Measurements from ENCODE around the gene GPR176.
A peak's percentile ranks its signal among the peaks of the same experiment; 100 is the strongest.
"Not testable (repeated sequence)": the region's sequence is repeated elsewhere in the genome, so short reads cannot be mapped to it uniquely, and the experiment has no call there.

Gene GPR176

GRCh38 chr15:39896846-39897245, 23.2 kb downstream of the GPR176 start:
- ChIA-PET POLR2A (interaction anchor here (0.9 kb wide), 1 partner anchor 37 kb away, joined by 3 read pairs; the partner anchor contains the start of gene EIF2AK4), CTCF (no interaction called here)
- TF ChIP-seq ZNF394 (tag by site-specific recombination; IDR thresholded peaks at IDR 0.05; ENCODE audit: borderline replicate concordance) (no peak), ZBTB44 (tag by site-specific recombination; IDR thresholded peaks at IDR 0.05) (peak; percentile 43; the same call in 1 of the 2 replicates), SETDB1 (IDR thresholded peaks at IDR 0.05; ENCODE audit: insufficient read length, low read length) (no peak), ZNF2 (tag by site-specific recombination; IDR thresholded peaks at IDR 0.05) (no peak), ZNF175 (tag by site-specific recombination; IDR thresholded peaks at IDR 0.05) (no peak), TRIM28 (IDR thresholded peaks at IDR 0.05; ENCODE audit: borderline replicate concordance, low read length) (no peak), OSR2 (tag by site-specific recombination; IDR thresholded peaks at IDR 0.05) (no peak), ZNF114 (tag by site-specific recombination; IDR thresholded peaks at IDR 0.05) (no peak), ZNF292 (tag by site-specific recombination; IDR thresholded peaks at IDR 0.05; ENCODE audit: borderline replicate concordance, low read depth) (no peak), KLF1 (tag by site-specific recombination; IDR thresholded peaks at IDR 0.05) (no peak)
- TF ChIP-seq, protein P1, sequence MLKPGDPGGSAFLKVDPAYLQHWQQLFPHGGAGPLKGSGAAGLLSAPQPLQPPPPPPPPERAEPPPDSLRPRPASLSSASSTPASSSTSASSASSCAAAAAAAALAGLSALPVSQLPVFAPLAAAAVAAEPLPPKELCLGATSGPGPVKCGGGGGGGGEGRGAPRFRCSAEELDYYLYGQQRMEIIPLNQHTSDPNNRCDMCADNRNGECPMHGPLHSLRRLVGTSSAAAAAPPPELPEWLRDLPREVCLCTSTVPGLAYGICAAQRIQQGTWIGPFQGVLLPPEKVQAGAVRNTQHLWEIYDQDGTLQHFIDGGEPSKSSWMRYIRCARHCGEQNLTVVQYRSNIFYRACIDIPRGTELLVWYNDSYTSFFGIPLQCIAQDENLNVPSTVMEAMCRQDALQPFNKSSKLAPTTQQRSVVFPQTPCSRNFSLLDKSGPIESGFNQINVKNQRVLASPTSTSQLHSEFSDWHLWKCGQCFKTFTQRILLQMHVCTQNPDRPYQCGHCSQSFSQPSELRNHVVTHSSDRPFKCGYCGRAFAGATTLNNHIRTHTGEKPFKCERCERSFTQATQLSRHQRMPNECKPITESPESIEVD (tag by site-specific recombination; IDR thresholded peaks at IDR 0.05) = 0 out of 2 replicates have a peak, but pooled peaks have one; percentile 7
- Histone ChIP-seq H3K36me3 (ENCODE audit: control insufficient read depth in 2 of 2, insufficient read depth in 1 of 2, low read length in 2 of 2) (no peaks in the 10 kb centered on the region), H3K27ac (ENCODE audit: extremely low read depth, low read depth, low read length) (no peak overlapping the region), H3K9me3 (ENCODE audit: control insufficient read depth, insufficient read depth, low read depth, low read length) (no peaks in the 10 kb centered on the region), H3K4me3 (ENCODE audit: low read depth, low read length) (no peak overlapping the region), H3K4me1 (ENCODE audit: control insufficient read depth, insufficient read depth, low read length) (no peaks in the 10 kb centered on the region)

- Histone ChIP-seq H3K9me3 (ENCODE audit: control insufficient read depth, insufficient read depth, low read depth, low read length) (no peaks in the 10 kb centered on the region), H3K4me1 (ENCODE audit: control insufficient read depth, insufficient read depth, low read length) (no peaks in the 10 kb centered on the region), H3K36me3 (ENCODE audit: control insufficient read depth in 2 of 2, insufficient read depth in 1 of 2, low read length in 2 of 2) (no peaks in the 10 kb centered on the region), H3K27ac (ENCODE audit: extremely low read depth, low read depth, low read length) (no peak overlapping the region), H3K4me3 (ENCODE audit: low read depth, low read length) (no peak overlapping the region)
- ChIA-PET POLR2A (interaction anchor here (0.9 kb wide), 1 partner anchor 38 kb away, joined by 3 read pairs; the partner anchor contains the start of gene EIF2AK4), CTCF (no interaction called here)
- TF ChIP-seq, protein P2, sequence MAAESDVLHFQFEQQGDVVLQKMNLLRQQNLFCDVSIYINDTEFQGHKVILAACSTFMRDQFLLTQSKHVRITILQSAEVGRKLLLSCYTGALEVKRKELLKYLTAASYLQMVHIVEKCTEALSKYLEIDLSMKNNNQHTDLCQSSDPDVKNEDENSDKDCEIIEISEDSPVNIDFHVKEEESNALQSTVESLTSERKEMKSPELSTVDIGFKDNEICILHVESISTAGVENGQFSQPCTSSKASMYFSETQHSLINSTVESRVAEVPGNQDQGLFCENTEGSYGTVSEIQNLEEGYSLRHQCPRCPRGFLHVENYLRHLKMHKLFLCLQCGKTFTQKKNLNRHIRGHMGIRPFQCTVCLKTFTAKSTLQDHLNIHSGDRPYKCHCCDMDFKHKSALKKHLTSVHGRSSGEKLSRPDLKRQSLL (tag by site-specific recombination; IDR thresholded peaks at IDR 0.05) = no peak
Measured at GRCh38 chr15:39896101-39896500, 24.0 kb downstream of the GPR176 start.

DNA sequence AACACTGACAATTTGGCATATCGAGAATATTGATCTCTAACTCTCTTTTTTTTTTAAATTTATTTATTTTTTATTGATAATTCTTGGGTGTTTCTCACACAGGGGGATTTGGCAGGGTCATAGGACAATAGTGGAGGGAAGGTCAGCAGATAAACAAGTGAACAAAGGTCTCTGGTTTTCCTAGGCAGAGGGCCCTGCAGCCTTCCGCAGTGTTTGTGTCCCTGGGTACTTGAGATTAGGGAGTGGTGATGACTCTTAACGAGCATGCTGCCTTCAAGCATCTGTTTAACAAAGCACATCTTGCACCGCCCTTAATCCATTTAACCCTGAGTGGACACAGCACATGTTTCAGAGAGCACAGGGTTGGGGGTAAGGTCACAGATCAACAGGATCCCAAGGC, 27.0 kb downstream of the GPR176 start:
- CTCF ChIA-PET; H3K9me3 ChIP-seq (ENCODE audit: control insufficient read depth, insufficient read depth, low read depth, low read length); POLR2A ChIA-PET; H3K4me1 ChIP-seq (ENCODE audit: control insufficient read depth, insufficient read depth, low read length); H3K36me3 ChIP-seq (ENCODE audit: control insufficient read depth in 2 of 2, insufficient read depth in 1 of 2, low read length in 2 of 2); H3K4me3 ChIP-seq (ENCODE audit: low read depth, low read length); H3K27ac ChIP-seq (ENCODE audit: extremely low read depth, low read depth, low read length): not testable (repeated sequence)

DNA sequence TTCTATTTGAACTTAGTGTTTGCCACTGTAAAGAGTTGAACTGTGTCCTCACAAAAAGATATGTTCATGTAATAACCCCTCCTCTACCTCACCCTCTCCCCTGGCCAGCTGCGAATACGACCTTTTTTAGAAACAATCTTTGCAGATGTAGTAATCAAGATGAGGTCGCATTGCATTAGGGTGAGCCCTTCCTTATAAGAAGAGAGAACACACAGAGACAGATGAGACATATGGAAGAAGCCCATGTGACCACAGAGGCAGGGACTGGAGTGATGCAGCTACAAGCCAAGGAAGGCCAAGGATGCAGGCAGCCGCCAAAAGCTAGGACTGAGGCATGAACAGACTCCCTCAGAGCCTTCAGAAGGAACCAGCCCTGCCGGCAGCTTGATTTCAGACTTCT, 27.6 kb downstream of the GPR176 start:
- CTCF ChIA-PET = interaction anchor here (0.6 kb wide), 1 partner anchor 152 kb away, joined by 3 read pairs; no protein-coding TSS in a partner anchor

More for the DNA sequence above, 27.6 kb downstream of the GPR176 start:
- Histone ChIP-seq H3K36me3 (ENCODE audit: control insufficient read depth in 2 of 2, insufficient read depth in 1 of 2, low read length in 2 of 2) (no peaks in the 10 kb centered on the region), H3K4me3 (ENCODE audit: low read depth, low read length) (no peak overlapping the region), H3K4me1 (ENCODE audit: control insufficient read depth, insufficient read depth, low read length) (peaks cover 9% of the 10 kb centered on the region; the same call in 1 of the 2 replicates), H3K27ac (ENCODE audit: extremely low read depth, low read depth, low read length) (no peak overlapping the region), H3K9me3 (ENCODE audit: control insufficient read depth, insufficient read depth, low read depth, low read length) (no peaks in the 10 kb centered on the region)
- POLR2A ChIA-PET = no interaction called here
- TF ChIP-seq KLF10 (tag by site-specific recombination; IDR thresholded peaks at IDR 0.05) (no peak), SCRT2 (tag by site-specific recombination; IDR thresholded peaks at IDR 0.05) (no peak), ZNF488 (tag by site-specific recombination; IDR thresholded peaks at IDR 0.05) (no peak), PBX3 (CRISPR knock-in tag; IDR thresholded peaks at IDR 0.05) (no peak), ZNF548 (tag by site-specific recombination; IDR thresholded peaks at IDR 0.05) (no peak)
